IMR-90 (cell line): Measurements from ENCODE around the gene H3-3A.

ENCODE experiments used
- BHLHE40 ChIP-seq: fragments of 150-350 bp; IDR thresholded peaks from 2 replicates; pipeline ENCODE4 v1.6.1; 2016; ENCODE audit warnings: mild to moderate bottlenecking, low read depth, low read length
- CHD1 ChIP-seq: IDR thresholded peaks from 2 replicates; pipeline ENCODE4 v1.6.1; 2012; ENCODE audit warnings: low read depth, low read length, improper control_type of control experiment
- CTCF ChIP-seq: conservative IDR thresholded peaks from 2 replicates; pipeline ENCODE4 v1.5.1; 2012; ENCODE audit warnings: mild to moderate bottlenecking, low read depth, low read length, improper control_type of control experiment
- FOS ChIP-seq: fragments of 150-350 bp; IDR thresholded peaks from 2 replicates; pipeline ENCODE4 v1.6.1; 2016; ENCODE audit warnings: low read depth, low read length
- MAFK ChIP-seq: IDR thresholded peaks from 2 replicates; pipeline ENCODE4 v1.6.1; 2012; ENCODE audit warnings: low read depth, low read length, improper control_type of control experiment
- MAZ ChIP-seq: IDR thresholded peaks from 2 replicates; pipeline ENCODE4 v1.6.1; 2012; ENCODE audit warnings: low read depth, mild to moderate bottlenecking, low read length, improper control_type of control experiment, moderate library complexity, borderline replicate concordance
- MXI1 ChIP-seq: IDR thresholded peaks from 2 replicates; pipeline ENCODE4 v1.6.1; 2012; ENCODE audit warnings: low read depth, mild to moderate bottlenecking, low read length, moderate library complexity, borderline replicate concordance
- POLR2A ChIP-seq: IDR thresholded peaks from 2 replicates; pipeline ENCODE4 v1.6.1; 2012; ENCODE audit warnings: mild to moderate bottlenecking, low read depth, low read length
- RAD21 ChIP-seq: IDR thresholded peaks from 2 replicates; pipeline ENCODE4 v1.6.1; 2012; ENCODE audit warnings: low read length, improper control_type of control experiment
- RCOR1 ChIP-seq: IDR thresholded peaks from 2 replicates; pipeline ENCODE4 v1.6.1; 2012; ENCODE audit warnings: mild to moderate bottlenecking, low read length, improper control_type of control experiment; ENCODE audit not compliant: insufficient replicate concordance
- RFX5 ChIP-seq: IDR thresholded peaks from 2 replicates; pipeline ENCODE4 v1.8.0; 2012; ENCODE audit warnings: low read depth, mild to moderate bottlenecking, low read length, moderate library complexity
- SMC3 ChIP-seq: fragments of 150-350 bp; IDR thresholded peaks from 2 replicates; pipeline ENCODE4 v1.6.1; 2016; ENCODE audit warnings: low read depth, mild to moderate bottlenecking, antibody characterized with exemption, low read length, moderate library complexity
- USF2 ChIP-seq: fragments of 150-350 bp; IDR thresholded peaks from 2 replicates; pipeline ENCODE4 v1.6.1; 2017; ENCODE audit warnings: mild to moderate bottlenecking, antibody characterized with exemption, low read length, low read depth
- TF ChIP-seq, protein P1 (sequence below): fragments of 150-350 bp; IDR thresholded peaks from 2 replicates; pipeline ENCODE4 v1.6.1; 2016; ENCODE audit warnings: low read depth, mild to moderate bottlenecking, low read length, moderate library complexity, borderline replicate concordance

GRCh38 chr1:226083302-226084101 lies 21.0 kb downstream of the H3-3A start:
- no peak for TF ChIP-seq CTCF
- no peak for TF ChIP-seq POLR2A
- TF ChIP-seq USF2, result peak; percentile 97
- TF ChIP-seq SMC3, result no peak
- TF ChIP-seq BHLHE40, result 0 out of 2 replicates have a peak, but pooled peaks have one; percentile 19
- no peak for TF ChIP-seq RFX5
- no peak for TF ChIP-seq RCOR1
- TF ChIP-seq, protein P1, sequence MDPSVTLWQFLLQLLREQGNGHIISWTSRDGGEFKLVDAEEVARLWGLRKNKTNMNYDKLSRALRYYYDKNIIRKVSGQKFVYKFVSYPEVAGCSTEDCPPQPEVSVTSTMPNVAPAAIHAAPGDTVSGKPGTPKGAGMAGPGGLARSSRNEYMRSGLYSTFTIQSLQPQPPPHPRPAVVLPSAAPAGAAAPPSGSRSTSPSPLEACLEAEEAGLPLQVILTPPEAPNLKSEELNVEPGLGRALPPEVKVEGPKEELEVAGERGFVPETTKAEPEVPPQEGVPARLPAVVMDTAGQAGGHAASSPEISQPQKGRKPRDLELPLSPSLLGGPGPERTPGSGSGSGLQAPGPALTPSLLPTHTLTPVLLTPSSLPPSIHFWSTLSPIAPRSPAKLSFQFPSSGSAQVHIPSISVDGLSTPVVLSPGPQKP, result no peak
- TF ChIP-seq FOS, result no peak
- TF ChIP-seq MXI1, result peak; percentile 30; the same call in 1 of the 2 replicates
- TF ChIP-seq CHD1, result no peak
- TF ChIP-seq RAD21, result no peak
- TF ChIP-seq MAZ, result peak; percentile 28; the same call in 1 of the 2 replicates
- no peak for TF ChIP-seq MAFK
